Fibroblast of skin of back (primary cell): ENCODE measurements around the gene OTOP2.

ENCODE experiments used
- DNase-seq: peaks from one replicate; pipeline ENCODE4 v3.0.0-alpha.2; 2013

OTOP2 gene

GRCh38 chr17:74925242-74925641 is 1.2 kb downstream of the OTOP2 start:
- DNase-seq = no peak

- no peak for DNase-seq
These were observed 4.7 kb downstream of the OTOP2 start for GRCh38 chr17:74928786-74929185.

GRCh38 chr17:74930535-74931036 is 6.5 kb downstream of the OTOP2 start:
- no peak for DNase-seq

- DNase-seq = no peak
These were observed 11.0 kb downstream of the OTOP2 start for GRCh38 chr17:74935048-74935447.

GRCh38 chr17:74935585-74936469 is 11.8 kb downstream of the OTOP2 start, which contains the start of gene OTOP3:
Gene OTOP3, plus strand, starts transcription at chr17:74935898. Its CDS starts 24 bp downstream, at chr17:74935922.
- no peak for DNase-seq

GRCh38 chr17:74936470-74936799 is 12.4 kb downstream of the OTOP2 start:
- no peak for DNase-seq

GRCh38 chr17:74937064-74938051 is 13.3 kb downstream of the OTOP2 start:
- no peak for DNase-seq

GRCh38 chr17:74938194-74938950 is 14.3 kb downstream of the OTOP2 start:
- DNase-seq = no peak

GRCh38 chr17:74939534-74939933 is 15.5 kb downstream of the OTOP2 start:
- no peak for DNase-seq

- DNase-seq = no peak
These were observed 17.2 kb downstream of the OTOP2 start for GRCh38 chr17:74941128-74941725.

- DNase-seq = no peak
These were observed 19.9 kb downstream of the OTOP2 start for GRCh38 chr17:74943808-74944522.

GRCh38 chr17:74945543-74945942 is 21.5 kb downstream of the OTOP2 start:
- no peak for DNase-seq

- DNase-seq = no peak
These were observed 22.6 kb downstream of the OTOP2 start for GRCh38 chr17:74946641-74947040.

GRCh38 chr17:74947041-74947754 is 23.1 kb downstream of the OTOP2 start:
- DNase-seq = no peak

- DNase-seq = no peak
These were observed 25.5 kb downstream of the OTOP2 start for GRCh38 chr17:74949455-74950115.

GRCh38 chr17:74950207-74950606 is 26.1 kb downstream of the OTOP2 start:
- no peak for DNase-seq

- DNase-seq = no peak
These were observed 27.0 kb downstream of the OTOP2 start for GRCh38 chr17:74951065-74951464.

- DNase-seq = no peak
These were observed 27.8 kb downstream of the OTOP2 start for GRCh38 chr17:74951680-74952421.

GRCh38 chr17:74952431-74953133 is 28.5 kb downstream of the OTOP2 start:
- DNase-seq = no peak
